ENCODE measurements around the gene FGD2.

Gene FGD2, protein sequence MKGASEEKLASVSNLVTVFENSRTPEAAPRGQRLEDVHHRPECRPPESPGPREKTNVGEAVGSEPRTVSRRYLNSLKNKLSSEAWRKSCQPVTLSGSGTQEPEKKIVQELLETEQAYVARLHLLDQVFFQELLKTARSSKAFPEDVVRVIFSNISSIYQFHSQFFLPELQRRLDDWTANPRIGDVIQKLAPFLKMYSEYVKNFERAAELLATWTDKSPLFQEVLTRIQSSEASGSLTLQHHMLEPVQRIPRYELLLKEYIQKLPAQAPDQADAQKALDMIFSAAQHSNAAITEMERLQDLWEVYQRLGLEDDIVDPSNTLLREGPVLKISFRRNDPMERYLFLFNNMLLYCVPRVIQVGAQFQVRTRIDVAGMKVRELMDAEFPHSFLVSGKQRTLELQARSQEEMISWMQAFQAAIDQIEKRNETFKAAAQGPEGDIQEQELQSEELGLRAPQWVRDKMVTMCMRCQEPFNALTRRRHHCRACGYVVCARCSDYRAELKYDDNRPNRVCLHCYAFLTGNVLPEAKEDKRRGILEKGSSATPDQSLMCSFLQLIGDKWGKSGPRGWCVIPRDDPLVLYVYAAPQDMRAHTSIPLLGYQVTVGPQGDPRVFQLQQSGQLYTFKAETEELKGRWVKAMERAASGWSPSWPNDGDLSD

DNA sequence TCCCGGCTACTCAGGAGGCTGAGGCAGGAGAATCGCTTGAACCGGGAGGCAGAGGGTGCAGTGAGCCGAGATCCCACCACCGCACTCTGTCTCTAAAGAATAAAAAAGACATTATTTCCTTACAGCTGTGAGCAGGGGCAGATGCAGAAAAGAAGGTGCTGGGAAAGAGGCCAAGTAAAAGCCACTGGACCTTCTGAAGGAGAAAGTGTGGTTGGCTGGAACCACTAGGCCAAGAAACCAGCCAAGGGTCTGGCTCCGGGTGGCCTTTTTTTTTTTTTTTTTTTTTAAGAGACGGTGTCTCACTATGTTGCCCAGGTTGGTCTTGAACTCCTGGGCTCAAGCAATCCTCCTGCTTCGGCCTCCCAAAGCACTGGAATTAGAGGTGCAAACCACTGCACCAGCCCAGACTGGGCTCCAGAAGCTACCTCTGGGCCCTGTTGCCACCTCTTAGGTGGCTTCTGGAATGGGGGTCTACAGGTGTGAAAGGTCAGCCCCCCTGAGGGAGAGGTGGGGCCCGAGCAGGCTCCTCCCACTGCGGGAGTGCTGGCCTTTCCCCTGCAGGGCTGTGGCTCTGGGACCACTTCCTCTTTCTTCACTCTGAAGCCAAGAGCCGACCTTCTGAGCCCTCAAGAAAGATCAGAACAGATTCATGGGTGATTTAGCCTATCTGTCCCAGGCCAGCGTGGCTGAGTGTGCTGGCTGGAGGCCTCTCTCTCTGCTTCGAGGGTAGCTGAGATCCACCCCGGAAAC, at the start of gene FGD2:
FGD2 (plus strand) TSS at position 595 of the 750 bp plus-strand sequence. CDS start 163 bp downstream, outside the sequence.
- H3K4me1 Mint-ChIP-seq, result peaks cover 8% of the 10 kb centered on the region
- H3K36me3 Mint-ChIP-seq, result no peaks in the 10 kb centered on the region
- H3K27ac Mint-ChIP-seq, result no peak within 1 kb of the TSS
- no peak within 1 kb of the TSS for H3K4me3 Mint-ChIP-seq
- H3K9me3 Mint-ChIP-seq, result no peaks in the 10 kb centered on the region
- no peaks in the 10 kb centered on the region for H3K27me3 Mint-ChIP-seq

DNA sequence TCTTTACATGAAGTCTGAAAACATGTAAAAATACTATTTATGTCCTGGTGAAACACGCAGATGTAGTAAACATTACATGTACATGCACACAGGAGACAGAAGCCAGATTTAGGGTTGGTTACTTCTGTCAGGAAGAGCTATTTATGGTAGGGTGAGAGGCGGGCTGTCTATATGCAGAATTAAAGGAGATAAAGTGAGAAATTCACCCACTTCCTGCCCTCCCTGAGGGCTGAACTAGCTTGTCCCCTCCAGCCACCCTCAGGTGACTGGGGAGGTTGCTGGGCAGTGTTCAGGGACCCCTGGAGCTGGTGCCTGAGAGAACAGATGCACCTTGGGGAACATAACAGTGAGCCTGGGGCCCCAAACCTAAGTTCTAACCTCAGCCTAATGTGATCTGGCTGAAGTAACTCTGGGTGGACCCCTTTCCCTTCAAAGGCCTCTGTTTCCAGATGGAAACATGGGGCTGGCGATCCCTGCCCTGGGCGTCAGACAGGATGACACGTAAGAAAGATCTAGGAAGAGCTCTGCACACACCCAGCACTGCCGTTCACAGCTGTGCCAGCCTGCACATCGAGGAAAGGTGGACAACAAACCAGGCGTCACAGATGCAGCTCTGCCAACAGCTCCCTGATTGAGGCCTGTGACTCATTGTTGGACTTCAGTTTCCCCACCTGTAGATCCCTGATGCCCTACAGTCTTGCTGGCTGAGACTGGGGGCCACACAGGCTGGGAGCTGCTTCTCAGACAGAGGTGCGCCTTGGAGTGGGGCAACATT, 49.6 kb upstream of the FGD2 start:
- Mint-ChIP-seq H3K9me3 (no peaks in the 10 kb centered on the region), H3K4me1 (peaks cover 36% of the 10 kb centered on the region), H3K27ac (peak overlapping the region; percentile 14), H3K4me3 (peak overlapping the region; percentile 12), H3K27me3 (no peaks in the 10 kb centered on the region), H3K36me3 (no peaks in the 10 kb centered on the region)

DNA sequence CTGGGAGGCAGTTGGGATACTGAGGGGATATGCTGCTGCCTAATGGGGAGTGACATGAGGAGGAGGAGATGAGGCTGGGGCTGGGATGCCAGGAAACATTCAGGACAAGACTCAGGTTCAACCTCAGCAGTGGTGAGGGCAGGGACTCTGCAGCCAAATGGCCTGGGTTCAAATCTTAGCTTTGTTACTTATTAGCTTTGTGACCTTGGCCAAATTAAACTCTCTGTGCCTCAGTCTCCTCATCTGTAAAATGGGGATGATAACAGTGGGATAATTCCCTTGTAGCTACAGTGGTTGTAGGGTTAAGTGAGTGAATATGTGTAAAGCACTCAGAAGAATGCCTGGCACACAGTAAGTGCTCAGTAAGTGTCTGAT, 49.0 kb upstream of the FGD2 start:
- Mint-ChIP-seq H3K9me3 (no peaks in the 10 kb centered on the region), H3K27ac (no peak overlapping the region), H3K4me1 (peaks cover 42% of the 10 kb centered on the region), H3K36me3 (no peaks in the 10 kb centered on the region), H3K4me3 (no peak overlapping the region), H3K27me3 (no peaks in the 10 kb centered on the region)

DNA sequence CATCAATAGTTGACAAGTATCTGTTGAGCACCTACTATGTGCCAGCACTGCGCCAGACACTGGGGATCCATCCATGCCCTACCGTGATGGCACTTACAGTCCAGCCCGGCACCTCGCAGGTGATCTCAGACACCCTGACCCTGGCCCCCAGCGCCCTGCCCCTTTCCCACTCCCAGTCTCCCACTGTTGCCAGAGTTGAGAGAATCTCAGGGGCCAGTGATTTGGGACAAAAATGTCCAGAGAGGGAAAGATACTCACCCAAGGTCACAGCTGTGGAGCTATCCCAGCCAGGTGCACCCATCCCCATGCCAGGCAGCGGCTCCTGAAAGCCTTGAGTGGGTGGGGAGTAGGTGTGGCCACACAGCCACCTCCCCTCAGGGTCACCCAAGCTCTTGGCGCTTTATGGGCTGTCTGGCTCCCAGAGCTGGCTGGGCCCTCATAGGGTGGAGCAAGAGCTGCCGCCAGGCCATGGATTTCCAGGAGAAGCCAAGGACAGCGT, 47.6 kb upstream of the FGD2 start:
- no peaks in the 10 kb centered on the region for H3K27me3 Mint-ChIP-seq
- H3K27ac Mint-ChIP-seq, result no peak overlapping the region
- no peaks in the 10 kb centered on the region for H3K36me3 Mint-ChIP-seq
- H3K4me1 Mint-ChIP-seq, result peaks cover 44% of the 10 kb centered on the region
- H3K4me3 Mint-ChIP-seq, result no peak overlapping the region
- H3K9me3 Mint-ChIP-seq, result no peaks in the 10 kb centered on the region

DNA sequence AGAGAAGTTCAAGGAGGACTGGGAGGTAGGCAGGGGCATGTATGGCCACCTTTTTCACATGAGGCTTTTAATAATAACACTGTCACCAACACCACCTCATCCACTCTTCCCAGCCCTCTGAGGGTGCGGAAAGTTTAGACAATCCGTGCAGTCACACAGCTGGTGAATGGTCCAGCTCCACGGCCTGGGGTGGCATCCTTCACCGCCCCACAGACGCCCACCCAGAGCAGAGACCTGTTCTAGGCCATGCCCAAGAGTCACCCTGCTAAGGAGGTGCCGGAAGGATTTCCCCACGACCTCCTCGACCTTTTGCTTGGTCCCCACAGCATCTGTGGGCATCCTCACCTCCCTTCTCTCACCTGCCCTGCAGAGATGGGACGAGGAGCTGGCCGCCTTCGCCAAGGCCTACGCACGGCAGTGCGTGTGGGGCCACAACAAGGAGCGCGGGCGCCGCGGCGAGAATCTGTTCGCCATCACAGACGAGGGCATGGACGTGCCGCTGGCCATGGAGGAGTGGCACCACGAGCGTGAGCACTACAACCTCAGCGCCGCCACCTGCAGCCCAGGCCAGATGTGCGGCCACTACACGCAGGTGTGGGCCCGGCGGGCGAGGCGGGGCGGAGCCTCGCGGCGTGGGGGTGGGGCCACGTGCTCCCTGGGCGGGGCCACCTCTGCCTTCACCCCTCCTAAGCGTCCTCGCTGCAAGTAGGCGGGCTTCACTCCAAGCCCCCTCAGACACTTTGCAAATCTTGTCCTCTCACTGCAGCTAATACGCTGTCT, 46.5 kb upstream of the FGD2 start:
- Mint-ChIP-seq H3K4me3 (no peak overlapping the region), H3K36me3 (no peaks in the 10 kb centered on the region), H3K27ac (no peak overlapping the region), H3K4me1 (peaks cover 49% of the 10 kb centered on the region), H3K9me3 (no peaks in the 10 kb centered on the region), H3K27me3 (no peaks in the 10 kb centered on the region)

DNA sequence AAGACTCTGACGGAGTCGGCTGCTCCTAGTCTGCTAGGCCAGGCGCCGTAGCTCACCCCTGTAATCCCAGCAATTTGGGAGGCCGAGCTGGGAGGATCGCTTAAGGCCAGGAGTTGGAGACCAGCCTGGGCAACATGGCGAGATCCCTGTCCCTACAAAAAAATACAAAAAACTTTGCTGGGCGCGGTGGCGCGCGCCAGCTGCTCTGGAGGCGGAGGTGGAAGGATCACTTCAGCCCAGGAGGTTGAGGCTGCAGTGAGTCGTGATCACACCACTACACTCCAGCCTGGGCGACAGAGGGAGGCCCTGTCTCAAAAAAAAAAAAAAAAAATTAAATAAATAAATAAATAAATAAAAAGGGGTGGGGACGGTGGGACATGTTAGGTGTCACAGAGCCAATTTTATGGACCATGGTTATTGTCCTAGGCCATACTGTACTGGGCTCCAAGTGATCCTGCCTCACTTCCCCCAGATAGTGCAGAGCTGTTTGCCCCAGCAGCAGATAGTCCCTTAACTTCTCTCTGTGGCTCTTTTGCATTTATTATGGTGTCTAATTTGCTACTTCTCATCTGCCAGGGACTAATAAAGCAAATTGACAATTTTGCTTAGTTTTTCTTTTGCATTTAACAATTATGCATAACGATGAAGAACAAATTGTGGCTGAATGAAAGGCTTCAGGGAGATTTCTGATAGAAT, 45.8 kb upstream of the FGD2 start:
- Mint-ChIP-seq H3K4me3 (no peak overlapping the region), H3K36me3 (no peaks in the 10 kb centered on the region), H3K27me3 (no peaks in the 10 kb centered on the region), H3K27ac (no peak overlapping the region), H3K4me1 (peaks cover 45% of the 10 kb centered on the region), H3K9me3 (no peaks in the 10 kb centered on the region)

DNA sequence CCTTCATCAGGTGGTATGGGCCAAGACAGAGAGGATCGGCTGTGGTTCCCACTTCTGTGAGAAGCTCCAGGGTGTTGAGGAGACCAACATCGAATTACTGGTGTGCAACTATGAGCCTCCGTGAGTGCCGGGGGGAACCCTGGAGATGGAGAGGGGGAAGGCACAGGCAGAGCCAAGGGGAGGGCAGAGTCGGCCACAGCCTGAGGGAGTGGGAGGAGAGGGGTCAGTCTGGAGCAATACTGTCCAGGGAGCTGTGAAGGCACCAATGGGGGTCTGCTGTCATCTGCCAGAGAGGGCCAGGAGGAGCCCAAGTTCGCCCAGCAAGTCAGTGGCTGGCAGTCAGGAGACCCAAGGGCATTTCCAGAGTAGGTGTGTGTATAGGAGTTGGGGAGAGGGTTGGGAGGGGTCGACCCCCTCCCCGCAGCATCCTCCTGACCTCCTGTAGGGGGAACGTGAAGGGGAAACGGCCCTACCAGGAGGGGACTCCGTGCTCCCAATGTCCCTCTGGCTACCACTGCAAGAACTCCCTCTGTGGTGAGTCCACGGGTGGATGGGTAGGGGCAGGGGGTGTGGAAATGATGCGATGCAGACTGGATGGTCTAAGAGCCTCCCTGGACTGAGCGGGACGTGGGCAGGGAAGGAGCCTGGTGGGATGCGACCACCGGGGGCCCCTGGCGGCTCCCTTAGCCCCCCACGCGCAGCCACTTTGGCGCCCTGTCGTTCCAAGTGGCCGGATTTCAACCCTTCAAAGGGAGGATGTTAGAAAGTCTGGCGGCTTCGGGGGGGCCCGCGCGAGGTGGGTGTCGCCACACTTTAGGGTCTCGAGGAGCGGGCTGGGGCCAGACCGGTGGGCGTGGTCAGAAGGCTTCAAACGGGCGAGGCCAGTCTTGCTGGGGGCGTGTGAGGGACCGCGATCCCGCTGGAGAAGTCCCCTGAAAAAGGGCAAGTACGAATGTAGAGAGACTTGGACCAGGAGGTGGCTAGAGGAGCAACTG, 43.7 kb upstream of the FGD2 start:
- no peaks in the 10 kb centered on the region for H3K27me3 Mint-ChIP-seq
- H3K27ac Mint-ChIP-seq, result no peak overlapping the region
- no peaks in the 10 kb centered on the region for H3K9me3 Mint-ChIP-seq
- H3K36me3 Mint-ChIP-seq, result no peaks in the 10 kb centered on the region
- no peak overlapping the region for H3K4me3 Mint-ChIP-seq
- peaks cover 37% of the 10 kb centered on the region for H3K4me1 Mint-ChIP-seq

DNA sequence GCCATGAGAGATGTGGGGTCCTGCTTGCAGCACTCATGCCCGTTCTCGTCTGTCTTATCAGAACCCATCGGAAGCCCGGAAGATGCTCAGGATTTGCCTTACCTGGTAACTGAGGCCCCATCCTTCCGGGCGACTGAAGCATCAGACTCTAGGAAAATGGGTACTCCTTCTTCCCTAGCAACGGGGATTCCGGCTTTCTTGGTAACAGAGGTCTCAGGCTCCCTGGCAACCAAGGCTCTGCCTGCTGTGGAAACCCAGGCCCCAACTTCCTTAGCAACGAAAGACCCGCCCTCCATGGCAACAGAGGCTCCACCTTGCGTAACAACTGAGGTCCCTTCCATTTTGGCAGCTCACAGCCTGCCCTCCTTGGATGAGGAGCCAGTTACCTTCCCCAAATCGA, 42.6 kb upstream of the FGD2 start:
- no peaks in the 10 kb centered on the region for H3K27me3 Mint-ChIP-seq
- H3K9me3 Mint-ChIP-seq, result no peaks in the 10 kb centered on the region
- peaks cover 37% of the 10 kb centered on the region for H3K4me1 Mint-ChIP-seq
- no peaks in the 10 kb centered on the region for H3K36me3 Mint-ChIP-seq
- peak overlapping the region; percentile 6 for H3K4me3 Mint-ChIP-seq
- peak overlapping the region; percentile 47 for H3K27ac Mint-ChIP-seq

DNA sequence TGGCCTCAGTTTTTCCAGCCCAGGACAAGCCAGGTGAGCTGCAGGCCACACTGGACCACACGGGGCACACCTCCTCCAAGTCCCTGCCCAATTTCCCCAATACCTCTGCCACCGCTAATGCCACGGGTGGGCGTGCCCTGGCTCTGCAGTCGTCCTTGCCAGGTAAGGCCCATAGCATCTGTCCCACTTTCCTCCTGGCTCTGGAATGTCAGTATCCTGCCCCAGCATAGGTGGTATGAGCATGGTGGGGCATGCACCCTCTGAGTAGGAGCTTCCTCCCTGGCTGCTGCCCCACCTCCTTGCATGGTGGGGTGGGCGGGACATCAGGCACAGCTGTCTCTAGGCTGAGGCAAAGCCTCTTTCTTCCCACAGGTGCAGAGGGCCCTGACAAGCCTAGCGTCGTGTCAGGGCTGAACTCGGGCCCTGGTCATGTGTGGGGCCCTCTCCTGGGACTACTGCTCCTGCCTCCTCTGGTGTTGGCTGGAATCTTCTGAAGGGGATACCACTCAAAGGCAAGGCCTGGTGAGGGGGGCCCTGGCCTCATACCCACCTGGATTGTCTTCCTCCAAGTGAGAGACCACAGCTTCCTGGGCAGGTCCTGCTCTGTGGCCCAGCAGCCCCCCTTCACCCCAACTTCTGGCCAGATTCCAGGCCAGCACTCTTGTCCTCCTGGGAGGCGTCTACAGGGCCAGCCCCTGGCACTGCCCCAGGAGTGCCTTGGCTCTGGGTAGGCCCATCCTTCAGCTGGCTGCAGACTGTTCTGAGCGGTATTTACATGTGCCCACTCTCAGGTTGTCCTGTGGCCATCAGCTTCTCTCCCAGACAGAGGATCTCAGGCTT, 41.8 kb upstream of the FGD2 start:
- H3K27ac Mint-ChIP-seq, result peak overlapping the region; percentile 47
- H3K4me1 Mint-ChIP-seq, result peaks cover 37% of the 10 kb centered on the region
- H3K9me3 Mint-ChIP-seq, result no peaks in the 10 kb centered on the region
- no peaks in the 10 kb centered on the region for H3K36me3 Mint-ChIP-seq
- H3K27me3 Mint-ChIP-seq, result no peaks in the 10 kb centered on the region
- H3K4me3 Mint-ChIP-seq, result no peak overlapping the region

DNA sequence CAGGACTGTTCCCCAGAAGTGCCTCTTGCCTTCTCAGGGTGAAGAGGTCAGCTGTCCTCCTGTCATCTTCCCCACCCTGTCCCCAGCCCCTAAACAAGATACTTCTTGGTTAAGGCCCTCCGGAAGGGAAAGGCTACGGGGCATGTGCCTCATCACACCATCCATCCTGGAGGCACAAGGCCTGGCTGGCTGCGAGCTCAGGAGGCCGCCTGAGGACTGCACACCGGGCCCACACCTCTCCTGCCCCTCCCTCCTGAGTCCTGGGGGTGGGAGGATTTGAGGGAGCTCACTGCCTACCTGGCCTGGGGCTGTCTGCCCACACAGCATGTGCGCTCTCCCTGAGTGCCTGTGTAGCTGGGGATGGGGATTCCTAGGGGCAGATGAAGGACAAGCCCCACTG, 41.1 kb upstream of the FGD2 start:
- no peak overlapping the region for H3K27ac Mint-ChIP-seq
- no peaks in the 10 kb centered on the region for H3K27me3 Mint-ChIP-seq
- H3K4me3 Mint-ChIP-seq, result no peak overlapping the region
- H3K36me3 Mint-ChIP-seq, result no peaks in the 10 kb centered on the region
- H3K4me1 Mint-ChIP-seq, result peaks cover 37% of the 10 kb centered on the region
- H3K9me3 Mint-ChIP-seq, result no peaks in the 10 kb centered on the region

DNA sequence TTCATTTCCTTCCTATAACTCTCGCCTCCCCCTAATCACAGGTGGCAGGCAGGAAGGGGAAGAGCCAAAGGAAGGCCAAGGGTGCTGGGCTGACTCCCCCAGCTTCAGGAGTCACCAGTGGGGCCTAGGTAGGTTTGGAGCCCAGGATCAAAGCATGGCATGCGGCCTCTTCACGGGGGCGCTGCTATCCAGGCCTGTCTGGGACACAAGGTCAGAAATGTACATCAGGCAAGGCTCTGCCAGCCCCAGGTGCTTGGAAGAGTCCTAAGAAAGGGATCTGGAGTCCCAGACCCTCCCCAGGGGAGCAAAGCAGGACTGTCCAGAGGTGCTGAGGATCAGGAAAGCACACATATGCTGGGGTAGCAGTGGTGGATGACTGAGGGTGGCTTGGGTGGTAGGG, 40.5 kb upstream of the FGD2 start:
- H3K27ac Mint-ChIP-seq, result no peak overlapping the region
- no peaks in the 10 kb centered on the region for H3K9me3 Mint-ChIP-seq
- H3K4me3 Mint-ChIP-seq, result no peak overlapping the region
- peaks cover 3% of the 10 kb centered on the region for H3K36me3 Mint-ChIP-seq
- peaks cover 37% of the 10 kb centered on the region for H3K4me1 Mint-ChIP-seq
- H3K27me3 Mint-ChIP-seq, result no peaks in the 10 kb centered on the region

DNA sequence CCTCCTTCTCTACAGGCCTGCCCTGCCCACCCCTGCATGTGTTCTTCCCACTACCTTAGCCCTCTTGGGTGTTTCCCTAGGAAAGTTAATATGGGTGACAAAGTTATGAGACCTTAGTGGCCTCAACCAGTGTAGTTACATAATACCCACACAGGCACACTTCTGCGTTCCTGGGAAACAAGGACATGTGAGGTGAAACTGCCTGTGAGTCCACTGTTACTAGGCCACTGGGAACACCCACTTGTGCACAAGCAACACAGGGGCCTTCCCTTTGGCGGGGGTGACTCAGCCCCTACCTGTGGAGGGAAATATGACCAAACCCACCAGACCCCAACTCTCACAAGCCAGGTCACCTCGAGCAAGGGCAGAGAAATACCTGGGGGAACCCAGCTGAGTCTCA, 38.2 kb upstream of the FGD2 start:
- Mint-ChIP-seq H3K4me3 (no peak overlapping the region), H3K27me3 (no peaks in the 10 kb centered on the region), H3K36me3 (peaks cover 9% of the 10 kb centered on the region), H3K9me3 (no peaks in the 10 kb centered on the region), H3K27ac (no peak overlapping the region), H3K4me1 (peaks cover 27% of the 10 kb centered on the region)

DNA sequence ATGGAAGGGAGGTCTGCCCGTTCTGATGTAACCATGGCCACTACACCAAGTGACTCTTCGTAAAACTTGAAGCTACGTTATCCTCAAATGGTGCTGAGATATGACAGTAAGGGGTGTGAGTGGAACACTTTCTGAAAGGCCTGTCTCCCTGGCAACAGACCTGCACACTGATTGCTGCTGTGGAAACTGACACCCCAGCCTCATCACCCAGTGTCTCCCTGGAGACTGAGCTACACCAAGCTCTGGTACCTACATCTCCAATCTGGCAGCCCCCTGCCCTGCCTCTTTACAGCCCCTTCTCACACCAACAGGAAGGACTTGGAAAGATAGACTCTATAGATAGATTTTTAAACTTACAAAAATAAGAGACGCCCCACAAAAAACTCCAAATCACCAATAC, 37.7 kb upstream of the FGD2 start:
- H3K4me1 Mint-ChIP-seq, result peaks cover 25% of the 10 kb centered on the region
- H3K9me3 Mint-ChIP-seq, result no peaks in the 10 kb centered on the region
- H3K27ac Mint-ChIP-seq, result no peak overlapping the region
- H3K36me3 Mint-ChIP-seq, result peaks cover 9% of the 10 kb centered on the region
- no peak overlapping the region for H3K4me3 Mint-ChIP-seq
- no peaks in the 10 kb centered on the region for H3K27me3 Mint-ChIP-seq
